WTC11 (cell line): Measurements from ENCODE around the gene GALE. TPM values are rescaled to one million over a fixed set of nuclear protein-coding genes. Genes with fewer than 3 reads are reported as not detected.

ENCODE experiments used
- ATAC-seq: fragments of 200-7000 bp; cut with Tn5 transposase; 2 replicates; pipeline ENCODE4 v1.10.0; 2021; ENCODE audit warnings: mild to moderate bottlenecking, moderate library complexity
- CTCF ChIA-PET: fragments of 300-600 bp; sonication (Branson Sonifier 250); formaldehyde crosslinking; loops from one replicate; lab custom pipeline; 2021; ENCODE audit warnings: antibody characterized with exemption; lab: Charles Lee
- POLR2A ChIA-PET: fragments of 350-600 bp; sonication (Branson Sonifier 250); formaldehyde crosslinking; loops from one replicate; lab custom pipeline; 2021; ENCODE audit warnings: antibody characterized with exemption; lab: Charles Lee
- DNase-seq: peaks from one replicate; pipeline ENCODE4 v3.0.0; 2021; ENCODE audit warnings: low spot score
- H3K27ac Mint-ChIP-seq: 2 replicates; pipeline ENCODE4 v1.8.0; 2021; ENCODE audit warnings: mixed read lengths
- H3K27me3 Mint-ChIP-seq: 2 replicates; pipeline ENCODE4 v1.8.0; 2021; ENCODE audit warnings: low read depth, mild to moderate bottlenecking, moderate library complexity, mixed read lengths
- H3K36me3 Mint-ChIP-seq: 2 replicates; pipeline ENCODE4 v1.8.0; 2021; ENCODE audit warnings: mixed read lengths
- H3K4me1 Mint-ChIP-seq: 2 replicates; pipeline ENCODE4 v1.8.0; 2022; ENCODE audit warnings: mixed read lengths
- H3K4me3 Mint-ChIP-seq: 2 replicates; pipeline ENCODE4 v1.8.0; 2021; ENCODE audit warnings: mild to moderate bottlenecking, moderate library complexity, mixed read lengths
- H3K9me3 Mint-ChIP-seq: 2 replicates; pipeline ENCODE4 v1.8.0; 2021; ENCODE audit warnings: mixed read lengths
- CREB1 ChIP-seq: sonication (generic); formaldehyde crosslinking; IDR thresholded peaks from 2 replicates; pipeline ENCODE4 v1.8.0; 2023; ENCODE audit warnings: mild to moderate bottlenecking, missing genetic modification reagents
- ETV6 ChIP-seq: sonication (generic); formaldehyde crosslinking; IDR thresholded peaks from 2 replicates; pipeline ENCODE4 v1.8.1; 2022; ENCODE audit warnings: mild to moderate bottlenecking, missing genetic modification reagents
- FOXK1 ChIP-seq: sonication (generic); formaldehyde crosslinking; IDR thresholded peaks from 2 replicates; pipeline ENCODE4 v1.8.0; 2022; ENCODE audit warnings: mild to moderate bottlenecking, moderate library complexity, missing genetic modification reagents
- GABPB1 ChIP-seq: sonication (generic); formaldehyde crosslinking; IDR thresholded peaks from 2 replicates; pipeline ENCODE4 v1.8.1; 2023; ENCODE audit warnings: mild to moderate bottlenecking, missing genetic modification reagents
- GTF2I ChIP-seq: fragments of 250-450 bp; sonication (Bioruptor Pico); conservative IDR thresholded peaks from 2 replicates; pipeline ENCODE4 v1.4.0; 2021; ENCODE audit warnings: mild to moderate bottlenecking
- IRF1 ChIP-seq: sonication (generic); formaldehyde crosslinking; IDR thresholded peaks from 2 replicates; pipeline ENCODE4 v1.8.0; 2023; ENCODE audit warnings: missing genetic modification reagents
- MAX ChIP-seq: sonication (generic); formaldehyde crosslinking; IDR thresholded peaks from 2 replicates; pipeline ENCODE4 v1.8.0; 2022; ENCODE audit warnings: mild to moderate bottlenecking, missing genetic modification reagents
- RORB ChIP-seq: fragments of 250-450 bp; sonication (Bioruptor Pico); IDR thresholded peaks from 2 replicates; pipeline ENCODE4 v1.9.0; 2021; ENCODE audit warnings: mild to moderate bottlenecking
- SP1 ChIP-seq: sonication (generic); formaldehyde crosslinking; conservative IDR thresholded peaks from 2 replicates; pipeline ENCODE4 v1.8.1; 2022; ENCODE audit warnings: missing genetic modification reagents
- ZNF423 ChIP-seq: fragments of 250-450 bp; sonication (Bioruptor Pico); IDR thresholded peaks from 2 replicates; pipeline ENCODE4 v2.1.2; 2022; ENCODE audit warnings: mild to moderate bottlenecking, moderate library complexity
- total RNA-seq: library from RNA; stranded (reverse); gene quantifications from 3 replicates; pipeline ENCODE4 v1.2.3, GENCODE V29; 2021
- TF ChIP-seq, protein P1 (sequence below): sonication (generic); formaldehyde crosslinking; IDR thresholded peaks from 2 replicates; pipeline ENCODE4 v1.8.1; 2023; ENCODE audit warnings: mild to moderate bottlenecking, moderate library complexity, missing genetic modification reagents
- TF ChIP-seq, protein P2 (sequence below): sonication (generic); formaldehyde crosslinking; IDR thresholded peaks from 2 replicates; pipeline ENCODE4 v1.8.1; 2022; ENCODE audit warnings: mild to moderate bottlenecking, missing genetic modification reagents, moderate library complexity, borderline replicate concordance
- TF ChIP-seq, protein P3 (sequence below): sonication (generic); formaldehyde crosslinking; IDR thresholded peaks from 2 replicates; pipeline ENCODE4 v1.8.1; 2023; ENCODE audit warnings: mild to moderate bottlenecking, missing genetic modification reagents, moderate library complexity
- TF ChIP-seq, protein P4 (sequence below): sonication (generic); formaldehyde crosslinking; IDR thresholded peaks from 2 replicates; pipeline ENCODE4 v1.8.0; 2022; ENCODE audit warnings: mild to moderate bottlenecking, missing genetic modification reagents

The GALE gene
- total RNA-seq, 1 experiment from 2014 or later = 30.3 TPM

DNA sequence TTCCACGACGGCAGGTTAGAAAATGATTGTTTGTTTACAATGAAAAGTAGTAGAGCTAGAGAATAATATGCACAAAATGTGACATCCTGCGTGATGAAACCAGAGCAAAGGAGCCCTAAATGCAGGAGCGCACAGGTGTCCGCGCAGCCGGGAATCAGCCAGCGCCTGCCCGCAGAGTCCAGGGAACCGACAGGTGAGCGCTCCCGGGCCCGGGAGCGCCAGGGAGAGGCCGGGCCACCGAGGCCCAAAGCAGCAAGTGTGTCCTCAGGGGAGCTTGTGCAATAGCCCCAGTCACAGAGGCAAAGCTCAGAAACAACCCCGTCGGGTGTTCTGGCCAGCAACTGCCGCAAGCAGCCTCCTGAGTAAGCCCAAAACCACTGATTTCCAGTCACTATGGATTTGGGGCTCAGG, 789 bp upstream of the GALE start:
- Mint-ChIP-seq H3K9me3 (no peaks in the 10 kb centered on the region), H3K36me3 (peaks cover 10% of the 10 kb centered on the region; the same call in 1 of the 2 replicates), H3K27me3 (peaks cover 17% of the 10 kb centered on the region), H3K27ac (0 out of 2 replicates have a peak overlapping the region, but pooled peaks have one; percentile 26), H3K4me1 (peaks cover 14% of the 10 kb centered on the region), H3K4me3 (peak overlapping the region; percentile 96)
- DNase-seq (peak; percentile 35), ATAC-seq (0 out of 2 replicates have a peak, but pooled peaks have one; percentile 1)
- ChIA-PET CTCF (interaction anchor here (1.0 to 7.8 kb wide), 9 partner anchors 8 to 294 kb away, joined by 3 to 109 read pairs (median 6); partner anchors contain the start of genes FUCA1, LYPLA2 and PITHD1), POLR2A (interaction anchor here (0.5 to 1.6 kb wide), 3 partner anchors 9 to 501 kb away, joined by 3 to 5 read pairs (median 5); partner anchors contain the start of gene PITHD1)
- no peak for TF ChIP-seq ZNF423

DNA sequence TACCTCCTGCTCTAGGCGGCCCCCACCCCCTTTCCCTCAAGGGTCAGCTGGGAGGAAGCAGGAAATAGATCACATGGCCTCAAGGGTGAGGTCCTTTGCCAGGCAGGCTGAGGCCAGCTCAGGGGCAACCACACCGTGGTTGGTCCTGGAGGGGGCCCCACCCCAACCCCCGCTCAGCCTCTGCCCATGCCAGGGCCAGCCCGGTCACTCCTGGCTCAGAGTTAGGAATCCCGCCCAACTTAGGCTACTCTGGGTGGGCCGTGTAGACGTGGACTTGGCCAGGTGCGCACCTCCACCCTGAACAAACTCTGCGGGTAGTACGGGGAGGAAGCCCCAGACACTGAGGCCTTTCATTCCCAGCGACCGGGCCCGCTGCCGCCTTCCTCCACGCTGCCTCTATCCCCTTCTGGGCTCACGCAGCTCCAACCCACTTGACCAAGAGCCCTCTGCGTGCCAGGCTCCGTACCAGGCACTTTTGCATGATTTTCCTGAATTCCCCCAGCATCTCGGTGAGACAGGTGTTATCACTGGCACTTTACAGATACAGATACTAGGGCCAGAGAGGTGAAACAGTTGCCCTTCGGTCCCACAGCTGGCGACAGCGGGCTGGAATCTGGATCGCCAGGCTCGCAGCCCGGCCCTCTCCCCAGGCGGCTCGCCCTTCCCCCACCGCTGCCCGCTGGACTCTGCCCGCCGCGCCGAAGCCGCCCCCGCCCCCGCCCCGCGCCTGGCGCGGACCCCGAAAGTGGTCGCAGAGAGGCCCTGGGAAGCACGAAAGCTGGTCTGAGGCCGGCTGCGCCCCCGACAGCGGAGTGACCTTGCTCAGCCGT, 769 bp downstream of the GALE start:
- peaks cover 14% of the 10 kb centered on the region for H3K4me1 Mint-ChIP-seq
- POLR2A ChIA-PET = interaction anchor here (0.7 to 1.6 kb wide), 4 partner anchors 21 to 48 kb away, joined by 3 to 5 read pairs (median 3); partner anchors contain the start of genes HMGCL and PITHD1
- ATAC-seq = peak; percentile 42
- no peaks in the 10 kb centered on the region for H3K9me3 Mint-ChIP-seq
- DNase-seq = peak; percentile 57
- H3K27ac Mint-ChIP-seq = peak overlapping the region; percentile 94
- H3K27me3 Mint-ChIP-seq = peaks cover 17% of the 10 kb centered on the region
- peak overlapping the region; percentile 96 for H3K4me3 Mint-ChIP-seq
- peaks cover 13% of the 10 kb centered on the region for H3K36me3 Mint-ChIP-seq
- no peak; the same call in 1 of the 2 replicates for TF ChIP-seq GABPB1 (CRISPR knock-in tag)
- 0 out of 2 replicates have a peak, but pooled peaks have one; percentile 67 for TF ChIP-seq GTF2I (CRISPR knock-in tag)
- TF ChIP-seq, protein P1, sequence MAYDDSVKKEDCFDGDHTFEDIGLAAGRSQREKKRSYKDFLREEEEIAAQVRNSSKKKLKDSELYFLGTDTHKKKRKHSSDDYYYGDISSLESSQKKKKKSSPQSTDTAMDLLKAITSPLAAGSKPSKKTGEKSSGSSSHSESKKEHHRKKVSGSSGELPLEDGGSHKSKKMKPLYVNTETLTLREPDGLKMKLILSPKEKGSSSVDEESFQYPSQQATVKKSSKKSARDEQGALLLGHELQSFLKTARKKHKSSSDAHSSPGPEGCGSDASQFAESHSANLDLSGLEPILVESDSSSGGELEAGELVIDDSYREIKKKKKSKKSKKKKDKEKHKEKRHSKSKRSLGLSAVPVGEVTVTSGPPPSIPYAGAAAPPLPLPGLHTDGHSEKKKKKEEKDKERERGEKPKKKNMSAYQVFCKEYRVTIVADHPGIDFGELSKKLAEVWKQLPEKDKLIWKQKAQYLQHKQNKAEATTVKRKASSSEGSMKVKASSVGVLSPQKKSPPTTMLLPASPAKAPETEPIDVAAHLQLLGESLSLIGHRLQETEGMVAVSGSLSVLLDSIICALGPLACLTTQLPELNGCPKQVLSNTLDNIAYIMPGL (CRISPR knock-in tag) = 0 out of 2 replicates have a peak, but pooled peaks have one; percentile 4
- TF ChIP-seq ETV6 (CRISPR knock-in tag) = peak; percentile 62
- TF ChIP-seq, protein P2, sequence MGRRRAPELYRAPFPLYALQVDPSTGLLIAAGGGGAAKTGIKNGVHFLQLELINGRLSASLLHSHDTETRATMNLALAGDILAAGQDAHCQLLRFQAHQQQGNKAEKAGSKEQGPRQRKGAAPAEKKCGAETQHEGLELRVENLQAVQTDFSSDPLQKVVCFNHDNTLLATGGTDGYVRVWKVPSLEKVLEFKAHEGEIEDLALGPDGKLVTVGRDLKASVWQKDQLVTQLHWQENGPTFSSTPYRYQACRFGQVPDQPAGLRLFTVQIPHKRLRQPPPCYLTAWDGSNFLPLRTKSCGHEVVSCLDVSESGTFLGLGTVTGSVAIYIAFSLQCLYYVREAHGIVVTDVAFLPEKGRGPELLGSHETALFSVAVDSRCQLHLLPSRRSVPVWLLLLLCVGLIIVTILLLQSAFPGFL (CRISPR knock-in tag) = no peak
- TF ChIP-seq SP1 (CRISPR knock-in tag) = peak; percentile 51; the same call in 1 of the 2 replicates
- TF ChIP-seq FOXK1 (CRISPR knock-in tag) = 0 out of 2 replicates have a peak, but pooled peaks have one; percentile 34
- TF ChIP-seq RORB = no peak
- TF ChIP-seq MAX (CRISPR knock-in tag) = peak; percentile 57; the same call in 1 of the 2 replicates
- TF ChIP-seq, protein P3, sequence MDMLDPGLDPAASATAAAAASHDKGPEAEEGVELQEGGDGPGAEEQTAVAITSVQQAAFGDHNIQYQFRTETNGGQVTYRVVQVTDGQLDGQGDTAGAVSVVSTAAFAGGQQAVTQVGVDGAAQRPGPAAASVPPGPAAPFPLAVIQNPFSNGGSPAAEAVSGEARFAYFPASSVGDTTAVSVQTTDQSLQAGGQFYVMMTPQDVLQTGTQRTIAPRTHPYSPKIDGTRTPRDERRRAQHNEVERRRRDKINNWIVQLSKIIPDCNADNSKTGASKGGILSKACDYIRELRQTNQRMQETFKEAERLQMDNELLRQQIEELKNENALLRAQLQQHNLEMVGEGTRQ (CRISPR knock-in tag) = peak; percentile 84
- TF ChIP-seq, protein P4, sequence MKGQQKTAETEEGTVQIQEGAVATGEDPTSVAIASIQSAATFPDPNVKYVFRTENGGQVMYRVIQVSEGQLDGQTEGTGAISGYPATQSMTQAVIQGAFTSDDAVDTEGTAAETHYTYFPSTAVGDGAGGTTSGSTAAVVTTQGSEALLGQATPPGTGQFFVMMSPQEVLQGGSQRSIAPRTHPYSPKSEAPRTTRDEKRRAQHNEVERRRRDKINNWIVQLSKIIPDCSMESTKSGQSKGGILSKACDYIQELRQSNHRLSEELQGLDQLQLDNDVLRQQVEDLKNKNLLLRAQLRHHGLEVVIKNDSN (CRISPR knock-in tag) = peak; percentile 81; the same call in 1 of the 2 replicates
- peak; percentile 73; the same call in 1 of the 2 replicates for TF ChIP-seq CREB1 (CRISPR knock-in tag)
- TF ChIP-seq IRF1 (CRISPR knock-in tag) = 0 out of 2 replicates have a peak, but pooled peaks have one; percentile 16
- CTCF ChIA-PET = interaction anchor here (0.6 to 7.8 kb wide), 7 partner anchors 9 to 117 kb away, joined by 3 to 109 read pairs (median 22); partner anchors contain the start of genes LYPLA2 and PITHD1
